GM12878 (cell line): Measurements from ENCODE around the gene EVI2B. TPM values are rescaled to one million over a fixed set of nuclear protein-coding genes. Genes with fewer than 3 reads are reported as not detected.
"Not testable (repeated sequence)": the region's sequence is repeated elsewhere in the genome, so short reads cannot be mapped to it uniquely, and the experiment has no call there.

ENCODE experiments used
- ATAC-seq: fragments of 200-7000 bp; cut with Tn5 transposase; 3 replicates; pipeline ENCODE4 v1.9.1; 2020; ENCODE audit warnings: mild to moderate bottlenecking, moderate library complexity
- BruUV-seq: library from RNA; stranded (reverse); fragments of 400-500 nt; replicated peaks from 2 replicates; lab custom pipeline; 2021; lab: Mats Ljungman, UMichigan
- CTCF ChIA-PET: fragments of 300-600 bp; sonication (Branson Sonifier 250); formaldehyde crosslinking; extraction: SDS; loops from one replicate; lab custom pipeline; 2021; ENCODE audit warnings: inconsistent platforms; lab: Yijun Ruan, JAX
- POLR2A ChIA-PET: fragments of 350-600 bp; formaldehyde crosslinking; extraction: SDS; loops from one replicate; lab custom pipeline; 2021; ENCODE audit warnings: inconsistent platforms; lab: Charles Lee
- RAD21 ChIA-PET: fragments of 300-600 bp; sonication (Branson Sonifier 250); formaldehyde crosslinking; loops from one replicate; lab custom pipeline; 2023; ENCODE audit warnings: antibody characterized with exemption; ENCODE audit not compliant: unreplicated experiment; lab: Charles Lee
- SMC1A ChIA-PET: fragments of 300-600 bp; sonication (Branson Sonifier 250); formaldehyde crosslinking; loops from one replicate; lab custom pipeline; 2023; ENCODE audit not compliant: unreplicated experiment, uncharacterized antibody; lab: Charles Lee
- DNase-seq: peaks from one replicate; pipeline ENCODE4 v3.0.0-alpha.2; 2011; ENCODE audit warnings: low read depth, low spot score
- FAIRE-seq: peaks from 3 replicates; lab custom pipeline; 2011; peaks lifted over from hg19 to GRCh38; lab: Jason Lieb, UNC
- H2AFZ ChIP-seq: 2 replicates; pipeline ENCODE4 v1.6.0; 2011; ENCODE audit warnings: low read depth, low read length, control low read depth; ENCODE audit not compliant: control insufficient read depth
- H3K27ac ChIP-seq: 2 replicates; pipeline ENCODE4 v1.5.1; 2011; ENCODE audit warnings: control low read depth; ENCODE audit not compliant: control insufficient read depth, insufficient read depth
- H3K27me3 ChIP-seq, 2 experiments: replicated peaks in 1 of 2; 2 replicates each; pipeline versions ENCODE4 v1.6.0 to v1.6.1; 2011; ENCODE audit warnings: low read length in 1 of 2; ENCODE audit not compliant: control insufficient read depth in 2 of 2, insufficient read depth in 2 of 2
- H3K36me3 ChIP-seq, 2 experiments: 2 replicates each; pipeline ENCODE4 v1.5.1; 2011; ENCODE audit warnings: low read length in 1 of 2; ENCODE audit not compliant: control insufficient read depth in 2 of 2, insufficient read depth in 2 of 2
- H3K4me1 ChIP-seq: 2 replicates; pipeline ENCODE4 v1.6.1; 2011; ENCODE audit warnings: mild to moderate bottlenecking, low read length, moderate library complexity, mixed read lengths; ENCODE audit not compliant: control insufficient read depth, insufficient read depth
- H3K4me2 ChIP-seq: 2 replicates; pipeline ENCODE4 v1.6.0; 2011; ENCODE audit warnings: control low read depth; ENCODE audit not compliant: control insufficient read depth, insufficient read depth
- H3K4me3 ChIP-seq: fragments of 200-600 bp; sonication (generic); 2 replicates; pipeline ENCODE4 v1.5.1; 2016
- H3K79me2 ChIP-seq: 2 replicates; pipeline ENCODE4 v1.6.0; 2011; ENCODE audit warnings: low read length; ENCODE audit not compliant: control insufficient read depth, insufficient read depth
- H3K9ac ChIP-seq: 2 replicates; pipeline ENCODE4 v1.8.0; 2011; ENCODE audit warnings: low read length, control low read depth, mixed read lengths; ENCODE audit not compliant: control insufficient read depth, insufficient read depth
- H3K9me3 ChIP-seq: replicated peaks from 3 replicates; pipeline ENCODE4 v1.5.1; 2011; ENCODE audit warnings: mild to moderate bottlenecking, low read length; ENCODE audit not compliant: control insufficient read depth, insufficient read depth
- H4K20me1 ChIP-seq: 2 replicates; pipeline ENCODE4 v1.6.0; 2011; ENCODE audit not compliant: control insufficient read depth, insufficient read depth
- CHD1 ChIP-seq: IDR thresholded peaks from 2 replicates; pipeline ENCODE4 v1.6.1; 2012; ENCODE audit warnings: low read depth, low read length, improper control_type of control experiment
- NFYA ChIP-seq: IDR thresholded peaks from 2 replicates; pipeline ENCODE4 v1.6.1; 2011; ENCODE audit warnings: low read depth, mild to moderate bottlenecking, low read length, improper control_type of control experiment, borderline replicate concordance
- PML ChIP-seq: IDR thresholded peaks from 2 replicates; pipeline ENCODE4 v1.6.1; 2012; ENCODE audit warnings: low read length, inconsistent platforms
- RAD21 ChIP-seq: IDR thresholded peaks from 2 replicates; pipeline ENCODE4 v1.6.1; 2011; ENCODE audit warnings: mild to moderate bottlenecking, low read depth, low read length, moderate library complexity; ENCODE audit not compliant: insufficient read depth
- RCOR1 ChIP-seq: conservative IDR thresholded peaks from 2 replicates; pipeline ENCODE4 v1.6.1; 2012; ENCODE audit warnings: low read depth, low read length, improper control_type of control experiment
- YBX1 ChIP-seq: fragments of 450-650 bp; IDR thresholded peaks from 2 replicates; pipeline ENCODE4 v1.6.1; 2016; ENCODE audit warnings: antibody characterized with exemption
- WGBS: methylation state at CpG from one replicate; pipeline ENCODE4 v1.1.6; 2016; ENCODE audit warnings: low lambda C conversion rate; ENCODE audit not compliant: insufficient replicate concordance, insufficient coverage; ENCODE audit errors: missing lambda C conversion rate; 5-methylcytosine and 5-hydroxymethylcytosine counted together
- in situ Hi-C: fragments of 300-500 bp; cut with MboI; formaldehyde crosslinking; loops from 9 replicates; pipeline ENCODE4 v1.14.3; 2018; ENCODE audit warnings: mixed read lengths
- intact Hi-C: fragments of 100-400 bp; cut with micrococcal nuclease; formaldehyde crosslinking; loops from one replicate; pipeline ENCODE4 v1.14.2; 2022; ENCODE audit not compliant: unreplicated experiment
- polyA plus RNA-seq, 11 experiments: library from polyadenylated mRNA; depleted of rRNA in 4 of 11; unstranded in 6 of 11; stranded (reverse) in 5 of 11; fragments of >200 nt; fragmentation: Nextera tagmentation in 4 of 11; fragmentation: Illumina TruSeq in 1 of 11; extraction: Ambion mirVana in 4 of 11; extraction: Trizol in 1 of 11; gene quantifications; 1 replicate in 1 of 11; 2 replicates in 10 of 11; pipeline versions ENCODE4 v1.2.1 to v1.2.3, GENCODE V29; 2011 to 2016; ENCODE audit warnings: inconsistent platforms in 2 of 11, missing spikeins in 2 of 11, low read depth in 1 of 11
- total RNA-seq, 4 experiments: library from RNA; depleted of rRNA in 3 of 4; stranded (reverse); fragments of >200 nt in 3 of 4; fragmentation: Illumina TruSeq in 1 of 4; extraction: Trizol in 1 of 4; gene quantifications; 2 replicates each; pipeline versions ENCODE4 v1.2.1 to v1.2.3, GENCODE V29; 2013 to 2021
- TF ChIP-seq, protein P1 (sequence below): IDR thresholded peaks from 2 replicates; pipeline ENCODE4 v1.6.1; 2011; ENCODE audit warnings: borderline replicate concordance, low read depth, mild to moderate bottlenecking, moderate library complexity, mixed read lengths, low read length; ENCODE audit not compliant: insufficient read depth; ENCODE audit errors: extremely low read length
- TF ChIP-seq, protein P2 (sequence below): IDR thresholded peaks from 2 replicates; pipeline ENCODE4 v1.6.1; 2011; ENCODE audit warnings: low read depth, mild to moderate bottlenecking, low read length, moderate library complexity, borderline replicate concordance; ENCODE audit errors: extremely low read depth
- TF ChIP-seq, protein P3 (sequence below): IDR thresholded peaks from 2 replicates; pipeline ENCODE4 v1.6.1; 2011; ENCODE audit warnings: low read depth, low read length, improper control_type of control experiment, borderline replicate concordance

The EVI2B gene
- total and polyA plus RNA-seq, 10 of the 15 experiments (the other 5 are each of a cell fraction or from before 2014, with no cell fraction given) = 26.2 to 195 (median 52.0) TPM

DNA sequence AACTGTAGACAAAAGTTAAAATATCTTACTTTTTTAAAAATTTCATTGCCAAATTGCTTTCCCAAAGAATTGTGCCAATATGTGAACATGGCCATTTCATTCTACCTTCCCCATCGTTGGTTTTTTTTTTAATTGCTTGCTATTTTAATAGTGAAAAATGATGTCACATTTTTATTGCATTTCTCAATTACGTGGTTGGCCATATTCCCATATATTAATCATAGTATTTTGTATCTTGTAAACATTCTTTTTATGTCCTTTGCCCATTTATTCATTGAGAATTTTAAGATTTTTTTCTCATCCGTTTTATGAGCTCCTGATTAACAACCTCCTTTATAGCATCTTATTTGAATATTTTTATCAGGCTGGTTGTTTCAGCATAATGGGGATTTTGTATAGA is 24.1 kb downstream of the EVI2B start:
- intact Hi-C loops = no loop called here
- ATAC-seq (no peak), FAIRE-seq (no peak)
- H3K4me3 ChIP-seq = no peak overlapping the region
- no peaks in the 10 kb centered on the region for H3K27me3 ChIP-seq
- no peak overlapping the region for H2AFZ ChIP-seq
- no peak overlapping the region for H3K9ac ChIP-seq
- no peak overlapping the region for H3K4me2 ChIP-seq
- ChIA-PET CTCF (interaction anchor here (1.5 kb wide), 1 partner anchor 83 kb away, joined by 3 read pairs; no protein-coding TSS in a partner anchor), SMC1A (interaction anchor here (1.6 kb wide), 1 partner anchor 81 kb away, joined by 3 read pairs; no protein-coding TSS in a partner anchor), RAD21 (no interaction called here)
- peaks cover 0 to 3% of the 10 kb centered on the region in 2 experiments; a peak in 1 of 4 replicates for H3K36me3 ChIP-seq
- H3K4me1 ChIP-seq = no peaks in the 10 kb centered on the region
- no peaks in the 10 kb centered on the region for H4K20me1 ChIP-seq
- no peak for TF ChIP-seq RCOR1
- TF ChIP-seq, protein P1, sequence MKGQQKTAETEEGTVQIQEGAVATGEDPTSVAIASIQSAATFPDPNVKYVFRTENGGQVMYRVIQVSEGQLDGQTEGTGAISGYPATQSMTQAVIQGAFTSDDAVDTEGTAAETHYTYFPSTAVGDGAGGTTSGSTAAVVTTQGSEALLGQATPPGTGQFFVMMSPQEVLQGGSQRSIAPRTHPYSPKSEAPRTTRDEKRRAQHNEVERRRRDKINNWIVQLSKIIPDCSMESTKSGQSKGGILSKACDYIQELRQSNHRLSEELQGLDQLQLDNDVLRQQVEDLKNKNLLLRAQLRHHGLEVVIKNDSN = no peak
- TF ChIP-seq CHD1 = no peak
- TF ChIP-seq, protein P2, sequence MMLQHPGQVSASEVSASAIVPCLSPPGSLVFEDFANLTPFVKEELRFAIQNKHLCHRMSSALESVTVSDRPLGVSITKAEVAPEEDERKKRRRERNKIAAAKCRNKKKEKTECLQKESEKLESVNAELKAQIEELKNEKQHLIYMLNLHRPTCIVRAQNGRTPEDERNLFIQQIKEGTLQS = no peak
- TF ChIP-seq YBX1 = no peak
- TF ChIP-seq RAD21 = no peak
- TF ChIP-seq, protein P3, sequence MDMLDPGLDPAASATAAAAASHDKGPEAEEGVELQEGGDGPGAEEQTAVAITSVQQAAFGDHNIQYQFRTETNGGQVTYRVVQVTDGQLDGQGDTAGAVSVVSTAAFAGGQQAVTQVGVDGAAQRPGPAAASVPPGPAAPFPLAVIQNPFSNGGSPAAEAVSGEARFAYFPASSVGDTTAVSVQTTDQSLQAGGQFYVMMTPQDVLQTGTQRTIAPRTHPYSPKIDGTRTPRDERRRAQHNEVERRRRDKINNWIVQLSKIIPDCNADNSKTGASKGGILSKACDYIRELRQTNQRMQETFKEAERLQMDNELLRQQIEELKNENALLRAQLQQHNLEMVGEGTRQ = no peak
- no peak for TF ChIP-seq NFYA
- no peak for TF ChIP-seq PML
- TF ChIP-seq, all 136 proteins: peak for 0
- H3K27ac ChIP-seq = no peak overlapping the region
- in situ Hi-C loops = no loop called here
- no peaks in the 10 kb centered on the region for H3K79me2 ChIP-seq
- no peak for DNase-seq
- H3K9me3 ChIP-seq = no peaks in the 10 kb centered on the region
- POLR2A ChIA-PET = no interaction called here
- no TSS peak for BruUV-seq
- 67% methylated on average over 3 of the region's 3 CpGs for WGBS

DNA sequence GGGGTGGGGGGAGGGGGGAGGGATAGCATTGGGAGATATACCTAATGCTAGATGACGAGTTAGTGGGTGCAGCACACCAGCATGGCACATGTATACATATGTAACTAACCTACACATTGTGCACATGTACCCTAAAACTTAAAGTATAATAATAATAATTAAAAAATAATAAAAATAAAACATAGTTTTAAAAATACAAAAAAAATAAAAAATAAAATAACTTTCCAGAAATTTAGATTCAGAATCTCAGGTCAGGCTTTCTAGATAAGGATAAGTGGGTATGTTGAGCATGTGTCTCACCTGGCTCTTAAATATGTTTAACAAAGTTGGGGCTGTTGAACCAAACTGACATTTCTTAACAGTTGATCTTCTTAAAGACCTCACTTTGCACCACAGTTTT is 25.9 kb downstream of the EVI2B start:
- H4K20me1 ChIP-seq, H3K9ac ChIP-seq, SMC1A ChIA-PET, H3K27me3 ChIP-seq, H2AFZ ChIP-seq, H3K4me2 ChIP-seq, RAD21 ChIA-PET, H3K4me1 ChIP-seq, H3K79me2 ChIP-seq, FAIRE-seq, H3K36me3 ChIP-seq, ATAC-seq, H3K4me3 ChIP-seq, CTCF ChIA-PET, intact Hi-C loops, BruUV-seq, DNase-seq, H3K27ac ChIP-seq, H3K9me3 ChIP-seq, in situ Hi-C loops: not testable (repeated sequence)
- POLR2A ChIA-PET = interaction anchor here (1.6 kb wide), 1 partner anchor 9 kb away, joined by 6 read pairs; no protein-coding TSS in a partner anchor
- WGBS = 100% methylated on average over 1 of the region's 1 CpG
